Measurements from ENCODE around the gene THAP4. TPM values are rescaled to one million over a fixed set of nuclear protein-coding genes. Genes with fewer than 3 reads are reported as not detected.

The THAP4 gene
- total RNA-seq, 2 donors from 2014 or later, result 44.4 to 59.0 TPM

- intact Hi-C loops (cut with DNase I), result no loop called here
- no peak for DNase-seq
- Histone ChIP-seq H3K4me1 (peaks cover 26% of the 10 kb centered on the region), H3K36me3 (replicated peaks in 1 of 2; ENCODE audit: insufficient read depth in 1 of 2, low read depth in 2 of 2) (no peaks in the 10 kb centered on the region), H3K9me3 (no peaks in the 10 kb centered on the region), H3K4me3 (no peak overlapping the region), H3K27me3 (no peaks in the 10 kb centered on the region), H3K27ac (no peak overlapping the region)
- ATAC-seq, result no peak
- TF ChIP-seq CTCF (IDR thresholded peaks at IDR 0.05) (no peak), POLR2A (IDR thresholded peaks at IDR 0.05) (no peak)
- 78 to 83% methylated on average over 4 to 9 of the region's 10 CpGs for WGBS, 2 donors
These were observed 73.4 kb downstream of the THAP4 start for GRCh38 chr2:241563571-241563980.

GRCh38 chr2:241563031-241563507 is 73.9 kb downstream of the THAP4 start:
- DNase-seq (no peak), ATAC-seq (no peak)
- H3K27ac ChIP-seq, result no peak overlapping the region
- WGBS, 2 donors, result 87 to 100% methylated on average over 1 to 13 of the region's 13 CpGs
- H3K4me1 ChIP-seq, result peaks cover 31% of the 10 kb centered on the region
- H3K9me3 ChIP-seq, result no peaks in the 10 kb centered on the region
- no peak overlapping the region for H3K4me3 ChIP-seq
- TF ChIP-seq POLR2A (IDR thresholded peaks at IDR 0.05) (no peak), CTCF (IDR thresholded peaks at IDR 0.05) (no peak)
- intact Hi-C loops (cut with DNase I), result no loop called here
- no peaks in the 10 kb centered on the region for H3K36me3 ChIP-seq (replicated peaks in 1 of 2; ENCODE audit: insufficient read depth in 1 of 2, low read depth in 2 of 2)
- no peaks in the 10 kb centered on the region for H3K27me3 ChIP-seq

GRCh38 chr2:241562269-241562891 is 74.6 kb downstream of the THAP4 start:
- intact Hi-C loops (cut with DNase I), result no loop called here
- Histone ChIP-seq H3K9me3 (no peaks in the 10 kb centered on the region), H3K4me1 (peaks cover 32% of the 10 kb centered on the region), H3K27ac (no peak overlapping the region), H3K4me3 (no peak overlapping the region), H3K27me3 (no peaks in the 10 kb centered on the region), H3K36me3 (replicated peaks in 1 of 2; ENCODE audit: insufficient read depth in 1 of 2, low read depth in 2 of 2) (no peaks in the 10 kb centered on the region)
- no peak for TF ChIP-seq POLR2A (IDR thresholded peaks at IDR 0.05)
- no peak for TF ChIP-seq CTCF (IDR thresholded peaks at IDR 0.05)
- WGBS, 2 donors, result 87 to 93% methylated on average over 12 to 22 of the region's 23 CpGs
- ATAC-seq, result no peak
- DNase-seq, result no peak

- peak; percentile 18 for ATAC-seq
- DNase-seq, result peak; percentile 32 to 75 (median 54)
- no peaks in the 10 kb centered on the region for H3K36me3 ChIP-seq (replicated peaks in 1 of 2; ENCODE audit: insufficient read depth in 1 of 2, low read depth in 2 of 2)
- H3K4me1 ChIP-seq, result peaks cover 32% of the 10 kb centered on the region
- no peaks in the 10 kb centered on the region for H3K9me3 ChIP-seq
- no peaks in the 10 kb centered on the region for H3K27me3 ChIP-seq
- no peak overlapping the region for H3K4me3 ChIP-seq
- H3K27ac ChIP-seq, result no peak overlapping the region
- intact Hi-C loops (cut with DNase I), result no loop called here
- TF ChIP-seq CTCF (IDR thresholded peaks at IDR 0.05), result no peak
- no peak for TF ChIP-seq POLR2A (IDR thresholded peaks at IDR 0.05)
- 38 to 41% methylated on average over 13 to 18 of the region's 18 CpGs for WGBS, 2 donors
These were observed 75.1 kb downstream of the THAP4 start for GRCh38 chr2:241561832-241562231.

All from body of pancreas (tissue), 4 donors.